ENCODE data around the gene TRRAP.

Gene TRRAP

DNA sequence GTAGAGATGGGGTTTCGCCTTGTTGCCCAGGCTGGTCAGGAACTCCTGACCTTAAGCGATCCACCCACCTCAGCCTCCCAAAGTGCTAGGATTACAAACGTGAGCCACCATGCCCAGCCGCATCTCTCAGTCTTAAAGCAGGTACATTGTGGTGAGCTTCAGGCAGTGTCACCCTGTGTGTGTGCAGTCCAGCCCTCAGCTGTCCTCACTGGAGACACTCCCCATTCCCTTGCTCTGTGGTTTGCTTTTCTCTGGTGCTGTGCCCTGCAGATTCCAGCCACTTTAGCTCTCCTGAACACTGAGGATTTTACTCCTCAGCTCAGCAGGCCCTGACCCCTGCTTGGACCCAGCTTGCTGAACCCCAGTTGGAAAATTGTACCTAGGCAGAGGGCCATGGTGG, 6.1 kb downstream of the TRRAP start:
- in situ Hi-C loops (cut with HindIII; ENCODE audit: low pct_unique_long_range_greater_than_20kb, low sequenced_read_pairs): no loop called here
- no peak for DNase-seq (ENCODE audit: low read depth in 1 of 2, low spot score in 1 of 2)
- no peak for TF ChIP-seq JUND (IDR thresholded peaks at IDR 0.05; ENCODE audit: low read depth)

DNA sequence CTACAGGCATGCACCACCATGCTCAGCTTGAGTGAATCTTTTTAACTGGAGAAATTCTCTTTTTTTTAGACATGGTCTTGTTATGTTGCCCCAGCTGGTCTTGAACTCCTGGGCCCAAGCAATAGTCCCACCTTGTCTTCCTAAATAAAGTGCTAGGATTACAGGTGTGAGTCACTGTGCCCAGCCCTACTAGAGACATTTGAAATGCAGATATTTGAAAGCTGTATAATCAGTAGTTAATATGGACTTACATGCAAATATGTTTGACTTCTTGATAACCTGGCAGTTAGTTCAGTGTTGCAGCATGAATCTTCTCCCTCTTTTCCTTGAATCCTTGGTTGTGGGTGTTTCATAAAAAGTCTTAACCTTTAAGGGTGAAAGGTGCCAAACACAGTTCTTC, 8.7 kb downstream of the TRRAP start:
- no peak for DNase-seq (ENCODE audit: low read depth in 1 of 2, low spot score in 1 of 2)
- in situ Hi-C loops (cut with HindIII; ENCODE audit: low pct_unique_long_range_greater_than_20kb, low sequenced_read_pairs): no loop called here
- no peak for TF ChIP-seq JUND (IDR thresholded peaks at IDR 0.05; ENCODE audit: low read depth)

DNA sequence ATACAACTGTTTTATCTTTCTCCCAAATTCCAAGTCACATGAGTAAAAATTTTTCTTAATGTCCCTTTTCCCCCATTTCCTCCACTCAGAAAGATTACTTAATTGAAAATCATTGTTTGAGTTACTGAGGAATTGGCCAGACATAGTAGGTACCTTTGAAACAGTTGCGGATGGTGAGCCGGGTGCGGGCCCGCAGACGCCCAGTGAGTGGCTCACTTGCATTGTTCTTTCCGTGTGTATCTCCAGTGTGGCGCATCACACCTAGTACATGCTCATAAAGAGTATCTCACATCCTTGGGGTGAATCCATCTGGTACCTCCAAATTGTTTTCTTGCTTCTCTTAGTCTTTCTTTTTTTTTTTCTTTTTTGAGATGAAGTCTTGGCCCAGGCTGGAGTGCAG, 14.3 kb downstream of the TRRAP start:
- no peak for TF ChIP-seq JUND (IDR thresholded peaks at IDR 0.05; ENCODE audit: low read depth)
- no peak for DNase-seq (ENCODE audit: low read depth in 1 of 2, low spot score in 1 of 2)
- in situ Hi-C loops (cut with HindIII; ENCODE audit: low pct_unique_long_range_greater_than_20kb, low sequenced_read_pairs): no loop called here

DNA sequence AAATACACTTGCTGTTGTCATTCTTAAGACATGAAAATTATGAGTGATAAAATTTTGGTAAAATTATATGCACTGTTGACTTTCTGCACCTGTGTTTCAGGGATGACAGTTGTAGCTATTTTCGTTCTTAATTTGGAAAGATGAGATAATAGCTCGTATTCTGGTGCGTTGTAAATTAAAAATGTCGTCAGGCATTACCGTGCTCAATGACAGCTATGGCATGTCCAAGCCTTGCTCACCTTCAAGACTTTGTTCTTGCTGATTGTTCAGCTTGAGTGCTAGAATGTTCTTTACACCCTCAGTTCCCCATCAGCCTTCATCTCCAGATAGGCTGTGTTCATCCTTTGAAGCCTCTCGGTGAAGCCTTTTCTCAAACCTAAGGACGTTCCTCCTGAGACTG, 21.5 kb downstream of the TRRAP start:
- no peak for DNase-seq (ENCODE audit: low read depth in 1 of 2, low spot score in 1 of 2)
- TF ChIP-seq JUND (IDR thresholded peaks at IDR 0.05; ENCODE audit: low read depth): no peak
- in situ Hi-C loops (cut with HindIII; ENCODE audit: low pct_unique_long_range_greater_than_20kb, low sequenced_read_pairs): no loop called here

DNA sequence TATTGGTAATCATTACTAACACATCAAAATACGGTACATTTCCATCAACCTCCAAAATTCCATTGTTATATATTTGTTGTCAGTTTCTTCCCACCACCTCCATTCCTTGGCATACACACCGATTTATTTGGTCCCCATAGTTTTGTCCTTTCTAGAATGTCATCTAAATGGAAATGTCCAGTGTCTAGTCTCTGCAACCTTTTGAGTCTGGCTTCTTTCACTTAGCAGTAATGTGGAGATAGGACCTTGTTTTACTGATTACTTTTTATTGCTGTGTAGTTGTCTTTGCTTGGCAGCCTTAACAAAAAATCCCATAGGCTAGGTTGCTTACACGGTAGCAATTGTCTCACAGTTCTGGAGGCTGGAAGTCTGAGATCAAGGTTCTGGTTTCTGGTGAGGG, 22.5 kb downstream of the TRRAP start:
- in situ Hi-C loops (cut with HindIII; ENCODE audit: low pct_unique_long_range_greater_than_20kb, low sequenced_read_pairs): no loop called here
- DNase-seq (ENCODE audit: low read depth in 1 of 2, low spot score in 1 of 2): no peak
- TF ChIP-seq JUND (IDR thresholded peaks at IDR 0.05; ENCODE audit: low read depth): no peak

DNA sequence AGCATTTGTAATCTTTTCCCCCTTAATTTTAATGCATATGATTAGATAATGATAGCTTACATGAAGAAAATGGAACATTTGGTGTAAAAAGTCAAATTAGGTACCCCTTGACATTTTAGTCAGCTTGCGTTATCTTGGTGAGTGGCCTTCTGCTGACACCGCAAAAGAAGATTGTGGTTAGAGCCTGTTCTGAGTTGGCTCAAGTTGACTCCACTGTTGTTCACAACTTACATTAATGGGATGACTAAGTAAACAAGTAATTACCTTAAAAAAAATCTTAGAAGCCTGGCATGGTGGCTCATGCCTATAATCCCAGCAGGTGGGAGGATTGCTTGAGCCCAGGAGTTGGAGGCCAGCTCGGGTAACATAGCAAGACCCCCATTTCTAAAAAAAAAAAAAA, 24.2 kb downstream of the TRRAP start:
- no peak for DNase-seq (ENCODE audit: low read depth in 1 of 2, low spot score in 1 of 2)
- in situ Hi-C loops (cut with HindIII; ENCODE audit: low pct_unique_long_range_greater_than_20kb, low sequenced_read_pairs): no loop called here
- TF ChIP-seq JUND (IDR thresholded peaks at IDR 0.05; ENCODE audit: low read depth): no peak

DNA sequence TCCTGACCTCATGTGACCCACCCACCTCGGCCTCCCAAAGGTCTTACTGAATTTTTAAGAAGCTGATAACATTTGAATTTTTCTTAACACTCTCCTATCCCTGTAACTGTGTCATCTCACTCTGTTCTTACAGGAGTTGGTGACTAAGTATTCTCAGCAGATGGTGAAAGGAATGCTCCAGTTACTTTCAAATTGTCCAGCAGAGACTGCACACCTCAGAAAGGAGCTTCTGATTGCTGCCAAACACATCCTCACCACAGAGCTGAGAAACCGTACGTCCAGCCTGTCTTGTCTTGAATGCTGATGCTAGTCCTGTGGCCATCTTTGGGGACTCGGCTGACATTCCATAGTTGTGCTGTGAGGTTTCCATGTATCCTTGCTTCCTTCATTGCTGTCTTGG, 24.9 kb downstream of the TRRAP start:
- no peak for TF ChIP-seq JUND (IDR thresholded peaks at IDR 0.05; ENCODE audit: low read depth)
- in situ Hi-C loops (cut with HindIII; ENCODE audit: low pct_unique_long_range_greater_than_20kb, low sequenced_read_pairs): no loop called here
- no peak for DNase-seq (ENCODE audit: low read depth in 1 of 2, low spot score in 1 of 2)

DNA sequence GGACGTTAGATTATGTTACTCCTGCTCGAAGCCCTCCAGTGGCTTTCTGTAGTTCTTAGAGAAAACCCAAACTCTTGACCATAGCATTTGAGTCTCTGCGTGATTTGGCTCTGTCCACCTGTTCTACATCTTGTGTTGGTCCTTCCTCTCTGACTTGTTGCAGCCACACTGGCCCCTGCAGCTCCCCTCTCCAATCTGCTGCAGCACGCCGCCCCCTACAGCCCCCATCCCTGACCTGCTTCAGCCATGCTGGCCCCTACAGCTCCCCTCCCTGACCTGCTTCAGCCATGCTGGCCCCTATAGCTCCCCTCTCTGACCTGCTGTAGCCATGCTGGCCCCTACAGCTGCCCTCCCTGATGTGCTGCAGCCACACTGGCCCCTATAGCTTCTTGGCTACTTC, 29.2 kb downstream of the TRRAP start:
- no peak for DNase-seq (ENCODE audit: low read depth in 1 of 2, low spot score in 1 of 2)
- in situ Hi-C loops (cut with HindIII; ENCODE audit: low pct_unique_long_range_greater_than_20kb, low sequenced_read_pairs): no loop called here
- no peak for TF ChIP-seq JUND (IDR thresholded peaks at IDR 0.05; ENCODE audit: low read depth)

DNA sequence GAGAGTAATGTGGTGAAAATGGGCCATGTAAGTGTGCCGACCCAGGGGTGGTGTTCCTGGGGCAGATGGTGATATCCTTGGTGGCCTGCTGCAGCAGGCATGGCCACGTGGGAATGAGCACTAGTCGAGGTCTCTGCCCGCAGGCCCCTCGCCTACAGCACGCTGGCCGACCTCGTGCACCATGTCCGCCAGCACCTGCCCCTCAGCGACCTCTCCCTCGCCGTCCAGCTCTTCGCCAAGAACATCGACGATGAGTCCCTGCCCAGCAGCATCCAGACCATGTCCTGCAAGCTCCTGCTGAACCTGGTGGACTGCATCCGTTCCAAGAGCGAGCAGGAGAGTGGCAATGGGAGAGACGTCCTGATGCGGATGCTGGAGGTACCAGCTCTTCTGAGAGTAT, 30.3 kb downstream of the TRRAP start:
- DNase-seq (ENCODE audit: low read depth in 1 of 2, low spot score in 1 of 2): no peak
- TF ChIP-seq JUND (IDR thresholded peaks at IDR 0.05; ENCODE audit: low read depth): no peak
- in situ Hi-C loops (cut with HindIII; ENCODE audit: low pct_unique_long_range_greater_than_20kb, low sequenced_read_pairs): no loop called here

DNA sequence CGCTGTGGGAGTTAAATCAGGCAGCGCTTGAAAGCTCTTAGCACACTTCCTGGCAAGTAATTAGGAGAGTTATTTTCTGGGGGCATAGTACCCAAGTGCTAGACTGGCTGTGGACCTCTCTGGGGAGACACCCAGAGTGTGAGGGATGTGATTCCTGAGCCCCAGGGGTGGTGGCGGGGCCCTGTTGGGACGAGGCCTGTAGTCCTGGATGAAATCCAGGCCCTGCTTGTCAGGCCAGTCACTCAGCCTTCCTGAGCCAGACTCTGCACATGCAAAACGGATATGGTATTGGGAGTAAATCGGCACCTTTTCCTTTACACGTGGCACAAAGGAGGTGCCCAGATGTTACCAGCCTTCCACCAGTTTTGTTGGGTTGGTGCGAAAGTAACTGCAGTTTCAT, 31.2 kb downstream of the TRRAP start:
- in situ Hi-C loops (cut with HindIII; ENCODE audit: low pct_unique_long_range_greater_than_20kb, low sequenced_read_pairs): no loop called here
- no peak for TF ChIP-seq JUND (IDR thresholded peaks at IDR 0.05; ENCODE audit: low read depth)
- DNase-seq (ENCODE audit: low read depth in 1 of 2, low spot score in 1 of 2): peak in 1 of 2 experiments; percentile 12

DNA sequence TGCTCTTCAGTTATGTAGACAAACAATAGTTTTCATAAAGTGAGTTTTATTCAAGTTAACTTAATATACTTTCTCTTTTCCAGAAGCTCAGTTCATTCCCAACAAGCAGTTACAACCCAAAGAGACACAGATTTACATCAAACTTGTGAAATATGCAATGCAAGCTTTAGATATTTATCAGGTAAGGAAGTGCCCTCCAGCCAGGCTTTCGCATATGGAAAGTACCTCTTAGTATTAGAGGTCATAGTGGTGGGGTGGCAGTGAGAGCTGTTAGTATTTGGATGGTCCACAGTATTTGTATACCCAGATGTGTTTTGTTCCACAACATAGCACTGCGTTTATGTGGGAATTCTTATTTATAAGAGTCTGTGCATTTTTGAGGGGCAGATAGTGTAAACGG, 32.1 kb downstream of the TRRAP start:
- in situ Hi-C loops (cut with HindIII; ENCODE audit: low pct_unique_long_range_greater_than_20kb, low sequenced_read_pairs): no loop called here
- DNase-seq (ENCODE audit: low read depth in 1 of 2, low spot score in 1 of 2): no peak
- TF ChIP-seq JUND (IDR thresholded peaks at IDR 0.05; ENCODE audit: low read depth): no peak

DNA sequence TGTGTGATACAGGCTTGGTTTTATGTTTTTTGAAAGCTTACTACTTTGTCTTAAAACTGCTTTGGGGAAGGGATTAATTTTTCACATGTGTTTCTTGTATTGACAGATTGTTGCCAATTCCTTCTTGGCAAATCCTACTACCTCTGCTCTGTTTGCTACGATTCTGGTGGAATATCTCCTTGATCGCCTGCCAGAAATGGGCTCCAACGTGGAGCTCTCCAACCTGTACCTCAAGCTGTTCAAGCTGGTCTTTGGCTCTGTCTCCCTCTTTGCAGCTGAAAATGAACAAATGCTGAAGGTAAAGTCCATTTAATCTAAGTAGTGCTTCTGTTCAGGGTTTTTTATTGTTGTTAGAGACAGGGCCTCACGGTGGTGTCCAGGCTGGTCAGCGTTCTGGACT, 33.6 kb downstream of the TRRAP start:
- DNase-seq (ENCODE audit: low read depth in 1 of 2, low spot score in 1 of 2): no peak
- in situ Hi-C loops (cut with HindIII; ENCODE audit: low pct_unique_long_range_greater_than_20kb, low sequenced_read_pairs): no loop called here
- no peak for TF ChIP-seq JUND (IDR thresholded peaks at IDR 0.05; ENCODE audit: low read depth)

DNA sequence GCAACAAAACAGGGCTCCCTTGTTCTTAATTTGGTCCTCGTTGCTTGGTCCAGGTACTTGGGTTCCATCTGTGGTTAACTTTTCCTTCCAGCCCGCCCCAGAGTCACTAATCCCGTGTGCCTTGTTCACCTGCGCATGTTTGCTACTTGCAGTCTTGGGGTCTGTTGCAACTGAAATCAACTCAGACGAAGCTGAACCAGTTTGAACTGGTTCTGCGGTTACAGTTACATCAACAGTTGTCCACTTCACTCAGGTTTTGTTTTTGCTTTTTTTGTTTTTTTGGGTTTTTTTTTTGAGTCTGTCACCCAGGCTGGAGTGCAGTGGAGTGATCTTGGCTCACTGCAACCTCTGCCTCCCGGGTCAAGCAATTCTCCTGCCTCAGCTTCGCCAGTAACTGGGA, 34.7 kb downstream of the TRRAP start:
- no peak for DNase-seq (ENCODE audit: low read depth in 1 of 2, low spot score in 1 of 2)
- TF ChIP-seq JUND (IDR thresholded peaks at IDR 0.05; ENCODE audit: low read depth): no peak
- in situ Hi-C loops (cut with HindIII; ENCODE audit: low pct_unique_long_range_greater_than_20kb, low sequenced_read_pairs): no loop called here

DNA sequence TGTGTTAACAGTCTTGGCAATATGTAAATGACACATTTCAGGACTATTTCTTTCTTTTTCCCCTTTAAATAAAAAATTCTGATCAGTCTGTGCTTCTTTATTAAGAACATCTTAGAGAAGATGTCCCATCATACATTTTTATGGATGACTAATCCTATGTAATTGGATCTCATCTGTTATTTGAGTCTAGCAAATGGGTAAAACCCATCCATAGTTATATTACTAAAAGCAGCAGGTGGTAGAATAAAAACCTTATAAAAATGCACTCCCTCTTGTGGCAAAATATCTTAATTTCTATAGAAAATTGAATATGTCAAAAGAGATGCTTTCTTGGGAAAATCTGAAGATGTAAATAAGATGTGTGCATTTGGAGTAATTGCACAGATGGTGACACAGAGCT, 35.3 kb downstream of the TRRAP start:
- no peak for DNase-seq (ENCODE audit: low read depth in 1 of 2, low spot score in 1 of 2)
- in situ Hi-C loops (cut with HindIII; ENCODE audit: low pct_unique_long_range_greater_than_20kb, low sequenced_read_pairs): no loop called here
- no peak for TF ChIP-seq JUND (IDR thresholded peaks at IDR 0.05; ENCODE audit: low read depth)

DNA sequence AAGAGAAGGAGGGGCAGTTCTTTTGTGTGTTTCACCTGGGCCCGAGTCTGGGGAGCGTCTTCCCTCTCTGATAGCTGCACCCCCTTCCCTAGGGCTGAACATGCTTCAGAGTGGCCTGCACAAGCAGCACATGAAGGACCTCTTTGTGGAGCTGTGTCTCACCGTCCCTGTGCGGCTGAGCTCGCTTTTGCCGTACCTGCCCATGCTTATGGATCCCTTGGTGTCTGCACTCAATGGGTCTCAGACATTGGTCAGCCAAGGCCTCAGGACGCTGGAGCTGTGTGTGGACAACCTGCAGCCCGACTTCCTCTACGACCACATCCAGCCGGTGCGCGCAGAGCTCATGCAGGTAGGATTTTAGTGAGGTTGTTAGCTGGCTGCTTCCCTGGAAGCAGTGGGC, 39.0 kb downstream of the TRRAP start:
- no peak for DNase-seq (ENCODE audit: low read depth in 1 of 2, low spot score in 1 of 2)
- TF ChIP-seq JUND (IDR thresholded peaks at IDR 0.05; ENCODE audit: low read depth): no peak
- in situ Hi-C loops (cut with HindIII; ENCODE audit: low pct_unique_long_range_greater_than_20kb, low sequenced_read_pairs): no loop called here
